ENCODE measurements around the gene TEAD2. TPM values are rescaled to one million over a fixed set of nuclear protein-coding genes. Genes with fewer than 3 reads are reported as not detected.

The TEAD2 gene
- total RNA-seq, 4 donors from 2014 or later, result 1.3 to 17.6 (median 9.8) TPM

GRCh38 chr19:49348305-49349189, 13.7 kb downstream of the TEAD2 start:
- no peak for DNase-seq (ENCODE audit: low spot score in 2 of 2)
- WGBS, 2 donors, result 85 to 90% methylated on average over 12 of the region's 12 CpGs
- intact Hi-C loops (cut with DNase I; ENCODE audit: low total_unique reads), result no loop called here
- no peak for TF ChIP-seq CTCF (IDR thresholded peaks at IDR 0.05)
- no peak for TF ChIP-seq POLR2A (IDR thresholded peaks at IDR 0.05)
- no peak overlapping the region for H3K4me3 ChIP-seq (ENCODE audit: low read depth, poor library complexity, severe bottlenecking)

- DNase-seq (ENCODE audit: low spot score in 2 of 2), result no peak
- no peak overlapping the region for H3K4me3 ChIP-seq (ENCODE audit: low read depth, poor library complexity, severe bottlenecking)
- 56 to 67% methylated on average over 3 of the region's 3 CpGs for WGBS, 2 donors
- intact Hi-C loops (cut with DNase I; ENCODE audit: low total_unique reads), result no loop called here
- no peak for TF ChIP-seq CTCF (IDR thresholded peaks at IDR 0.05)
- TF ChIP-seq POLR2A (IDR thresholded peaks at IDR 0.05), result no peak
Observed at GRCh38 chr19:49347835-49348234, 14.4 kb downstream of the TEAD2 start.

GRCh38 chr19:49347191-49347590, 15.0 kb downstream of the TEAD2 start:
- intact Hi-C loops (cut with DNase I; ENCODE audit: low total_unique reads), result no loop called here
- H3K4me3 ChIP-seq (ENCODE audit: low read depth, poor library complexity, severe bottlenecking), result no peak overlapping the region
- TF ChIP-seq CTCF (IDR thresholded peaks at IDR 0.05) (no peak), POLR2A (IDR thresholded peaks at IDR 0.05) (no peak)
- 92 to 97% methylated on average over 15 of the region's 15 CpGs for WGBS, 2 donors
- DNase-seq (ENCODE audit: low spot score in 2 of 2), result no peak

GRCh38 chr19:49344505-49345423, 17.5 kb downstream of the TEAD2 start:
- no peak overlapping the region for H3K4me3 ChIP-seq (ENCODE audit: low read depth, poor library complexity, severe bottlenecking)
- intact Hi-C loops (cut with DNase I; ENCODE audit: low total_unique reads), result no loop called here
- no peak for DNase-seq (ENCODE audit: low spot score in 2 of 2)
- TF ChIP-seq CTCF (IDR thresholded peaks at IDR 0.05) (no peak), POLR2A (IDR thresholded peaks at IDR 0.05) (no peak)
- WGBS, 2 donors, result 88 to 90% methylated on average over 11 of the region's 11 CpGs

- H3K4me3 ChIP-seq (ENCODE audit: low read depth, poor library complexity, severe bottlenecking), result no peak overlapping the region
- TF ChIP-seq CTCF (IDR thresholded peaks at IDR 0.05), result no peak
- TF ChIP-seq POLR2A (IDR thresholded peaks at IDR 0.05), result no peak
- DNase-seq (ENCODE audit: low spot score in 2 of 2), result peak in 1 of 2 donors; percentile 53
- intact Hi-C loops (cut with DNase I; ENCODE audit: low total_unique reads), result no loop called here
- 97 to 98% methylated on average over 6 to 7 of the region's 7 CpGs for WGBS, 2 donors
Observed at GRCh38 chr19:49343123-49343522, 19.1 kb downstream of the TEAD2 start.

Measured in lower leg skin (tissue), 4 donors.